ENCODE data around the gene DDX1.

DNA sequence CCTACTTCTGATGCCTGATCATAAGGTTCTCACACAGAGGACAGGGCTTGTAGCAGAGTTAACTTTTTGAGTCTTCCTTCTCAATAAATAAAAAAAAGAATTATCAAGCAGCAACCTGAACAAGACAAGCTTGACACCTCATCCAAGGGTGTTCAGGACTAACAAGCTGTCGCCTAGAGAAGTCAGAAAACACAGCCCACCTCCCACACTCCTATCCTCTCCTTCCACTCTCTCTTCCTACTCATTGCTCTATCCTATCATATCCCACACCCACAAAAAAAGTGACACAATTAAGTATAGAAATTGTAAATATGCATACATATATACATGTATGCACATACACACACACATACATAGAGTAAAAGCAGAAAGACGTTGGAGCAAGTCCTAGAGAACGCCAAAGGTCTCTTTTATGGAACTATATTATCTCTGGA is 35.9 kb upstream of the DDX1 start:
- TF ChIP-seq ZNF331 (CRISPR knock-in tag; IDR thresholded peaks at IDR 0.05; ENCODE audit: low read depth) (no peak), POLR2AphosphoS5 (IDR thresholded peaks at IDR 0.05; ENCODE audit: low read depth) (no peak), EZH2 (IDR thresholded peaks at IDR 0.05; ENCODE audit: low read depth, unreplicated experiment) (no peak), JUNB (IDR thresholded peaks at IDR 0.05; ENCODE audit: unreplicated experiment) (no peak), EZH2phosphoT487 (IDR thresholded peaks at IDR 0.05; ENCODE audit: unreplicated experiment) (no peak), CREB1 (CRISPR knock-in tag; IDR thresholded peaks at IDR 0.05; ENCODE audit: low read depth) (no peak), NANOG (IDR thresholded peaks at IDR 0.05; ENCODE audit: borderline replicate concordance) (no peak), ZNF114 (CRISPR knock-in tag; IDR thresholded peaks at IDR 0.05) (no peak)
- TF ChIP-seq, protein P1, sequence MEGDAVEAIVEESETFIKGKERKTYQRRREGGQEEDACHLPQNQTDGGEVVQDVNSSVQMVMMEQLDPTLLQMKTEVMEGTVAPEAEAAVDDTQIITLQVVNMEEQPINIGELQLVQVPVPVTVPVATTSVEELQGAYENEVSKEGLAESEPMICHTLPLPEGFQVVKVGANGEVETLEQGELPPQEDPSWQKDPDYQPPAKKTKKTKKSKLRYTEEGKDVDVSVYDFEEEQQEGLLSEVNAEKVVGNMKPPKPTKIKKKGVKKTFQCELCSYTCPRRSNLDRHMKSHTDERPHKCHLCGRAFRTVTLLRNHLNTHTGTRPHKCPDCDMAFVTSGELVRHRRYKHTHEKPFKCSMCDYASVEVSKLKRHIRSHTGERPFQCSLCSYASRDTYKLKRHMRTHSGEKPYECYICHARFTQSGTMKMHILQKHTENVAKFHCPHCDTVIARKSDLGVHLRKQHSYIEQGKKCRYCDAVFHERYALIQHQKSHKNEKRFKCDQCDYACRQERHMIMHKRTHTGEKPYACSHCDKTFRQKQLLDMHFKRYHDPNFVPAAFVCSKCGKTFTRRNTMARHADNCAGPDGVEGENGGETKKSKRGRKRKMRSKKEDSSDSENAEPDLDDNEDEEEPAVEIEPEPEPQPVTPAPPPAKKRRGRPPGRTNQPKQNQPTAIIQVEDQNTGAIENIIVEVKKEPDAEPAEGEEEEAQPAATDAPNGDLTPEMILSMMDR (conservative IDR thresholded peaks at IDR 0.05; ENCODE audit: low read depth in 2 of 2) = no peak
- TF ChIP-seq, protein P2, sequence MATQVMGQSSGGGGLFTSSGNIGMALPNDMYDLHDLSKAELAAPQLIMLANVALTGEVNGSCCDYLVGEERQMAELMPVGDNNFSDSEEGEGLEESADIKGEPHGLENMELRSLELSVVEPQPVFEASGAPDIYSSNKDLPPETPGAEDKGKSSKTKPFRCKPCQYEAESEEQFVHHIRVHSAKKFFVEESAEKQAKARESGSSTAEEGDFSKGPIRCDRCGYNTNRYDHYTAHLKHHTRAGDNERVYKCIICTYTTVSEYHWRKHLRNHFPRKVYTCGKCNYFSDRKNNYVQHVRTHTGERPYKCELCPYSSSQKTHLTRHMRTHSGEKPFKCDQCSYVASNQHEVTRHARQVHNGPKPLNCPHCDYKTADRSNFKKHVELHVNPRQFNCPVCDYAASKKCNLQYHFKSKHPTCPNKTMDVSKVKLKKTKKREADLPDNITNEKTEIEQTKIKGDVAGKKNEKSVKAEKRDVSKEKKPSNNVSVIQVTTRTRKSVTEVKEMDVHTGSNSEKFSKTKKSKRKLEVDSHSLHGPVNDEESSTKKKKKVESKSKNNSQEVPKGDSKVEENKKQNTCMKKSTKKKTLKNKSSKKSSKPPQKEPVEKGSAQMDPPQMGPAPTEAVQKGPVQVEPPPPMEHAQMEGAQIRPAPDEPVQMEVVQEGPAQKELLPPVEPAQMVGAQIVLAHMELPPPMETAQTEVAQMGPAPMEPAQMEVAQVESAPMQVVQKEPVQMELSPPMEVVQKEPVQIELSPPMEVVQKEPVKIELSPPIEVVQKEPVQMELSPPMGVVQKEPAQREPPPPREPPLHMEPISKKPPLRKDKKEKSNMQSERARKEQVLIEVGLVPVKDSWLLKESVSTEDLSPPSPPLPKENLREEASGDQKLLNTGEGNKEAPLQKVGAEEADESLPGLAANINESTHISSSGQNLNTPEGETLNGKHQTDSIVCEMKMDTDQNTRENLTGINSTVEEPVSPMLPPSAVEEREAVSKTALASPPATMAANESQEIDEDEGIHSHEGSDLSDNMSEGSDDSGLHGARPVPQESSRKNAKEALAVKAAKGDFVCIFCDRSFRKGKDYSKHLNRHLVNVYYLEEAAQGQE (IDR thresholded peaks at IDR 0.05; ENCODE audit: unreplicated experiment) = no peak
- TF ChIP-seq, protein P3, sequence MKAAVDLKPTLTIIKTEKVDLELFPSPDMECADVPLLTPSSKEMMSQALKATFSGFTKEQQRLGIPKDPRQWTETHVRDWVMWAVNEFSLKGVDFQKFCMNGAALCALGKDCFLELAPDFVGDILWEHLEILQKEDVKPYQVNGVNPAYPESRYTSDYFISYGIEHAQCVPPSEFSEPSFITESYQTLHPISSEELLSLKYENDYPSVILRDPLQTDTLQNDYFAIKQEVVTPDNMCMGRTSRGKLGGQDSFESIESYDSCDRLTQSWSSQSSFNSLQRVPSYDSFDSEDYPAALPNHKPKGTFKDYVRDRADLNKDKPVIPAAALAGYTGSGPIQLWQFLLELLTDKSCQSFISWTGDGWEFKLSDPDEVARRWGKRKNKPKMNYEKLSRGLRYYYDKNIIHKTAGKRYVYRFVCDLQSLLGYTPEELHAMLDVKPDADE (IDR thresholded peaks at IDR 0.05) = no peak
- TF ChIP-seq, protein P4, sequence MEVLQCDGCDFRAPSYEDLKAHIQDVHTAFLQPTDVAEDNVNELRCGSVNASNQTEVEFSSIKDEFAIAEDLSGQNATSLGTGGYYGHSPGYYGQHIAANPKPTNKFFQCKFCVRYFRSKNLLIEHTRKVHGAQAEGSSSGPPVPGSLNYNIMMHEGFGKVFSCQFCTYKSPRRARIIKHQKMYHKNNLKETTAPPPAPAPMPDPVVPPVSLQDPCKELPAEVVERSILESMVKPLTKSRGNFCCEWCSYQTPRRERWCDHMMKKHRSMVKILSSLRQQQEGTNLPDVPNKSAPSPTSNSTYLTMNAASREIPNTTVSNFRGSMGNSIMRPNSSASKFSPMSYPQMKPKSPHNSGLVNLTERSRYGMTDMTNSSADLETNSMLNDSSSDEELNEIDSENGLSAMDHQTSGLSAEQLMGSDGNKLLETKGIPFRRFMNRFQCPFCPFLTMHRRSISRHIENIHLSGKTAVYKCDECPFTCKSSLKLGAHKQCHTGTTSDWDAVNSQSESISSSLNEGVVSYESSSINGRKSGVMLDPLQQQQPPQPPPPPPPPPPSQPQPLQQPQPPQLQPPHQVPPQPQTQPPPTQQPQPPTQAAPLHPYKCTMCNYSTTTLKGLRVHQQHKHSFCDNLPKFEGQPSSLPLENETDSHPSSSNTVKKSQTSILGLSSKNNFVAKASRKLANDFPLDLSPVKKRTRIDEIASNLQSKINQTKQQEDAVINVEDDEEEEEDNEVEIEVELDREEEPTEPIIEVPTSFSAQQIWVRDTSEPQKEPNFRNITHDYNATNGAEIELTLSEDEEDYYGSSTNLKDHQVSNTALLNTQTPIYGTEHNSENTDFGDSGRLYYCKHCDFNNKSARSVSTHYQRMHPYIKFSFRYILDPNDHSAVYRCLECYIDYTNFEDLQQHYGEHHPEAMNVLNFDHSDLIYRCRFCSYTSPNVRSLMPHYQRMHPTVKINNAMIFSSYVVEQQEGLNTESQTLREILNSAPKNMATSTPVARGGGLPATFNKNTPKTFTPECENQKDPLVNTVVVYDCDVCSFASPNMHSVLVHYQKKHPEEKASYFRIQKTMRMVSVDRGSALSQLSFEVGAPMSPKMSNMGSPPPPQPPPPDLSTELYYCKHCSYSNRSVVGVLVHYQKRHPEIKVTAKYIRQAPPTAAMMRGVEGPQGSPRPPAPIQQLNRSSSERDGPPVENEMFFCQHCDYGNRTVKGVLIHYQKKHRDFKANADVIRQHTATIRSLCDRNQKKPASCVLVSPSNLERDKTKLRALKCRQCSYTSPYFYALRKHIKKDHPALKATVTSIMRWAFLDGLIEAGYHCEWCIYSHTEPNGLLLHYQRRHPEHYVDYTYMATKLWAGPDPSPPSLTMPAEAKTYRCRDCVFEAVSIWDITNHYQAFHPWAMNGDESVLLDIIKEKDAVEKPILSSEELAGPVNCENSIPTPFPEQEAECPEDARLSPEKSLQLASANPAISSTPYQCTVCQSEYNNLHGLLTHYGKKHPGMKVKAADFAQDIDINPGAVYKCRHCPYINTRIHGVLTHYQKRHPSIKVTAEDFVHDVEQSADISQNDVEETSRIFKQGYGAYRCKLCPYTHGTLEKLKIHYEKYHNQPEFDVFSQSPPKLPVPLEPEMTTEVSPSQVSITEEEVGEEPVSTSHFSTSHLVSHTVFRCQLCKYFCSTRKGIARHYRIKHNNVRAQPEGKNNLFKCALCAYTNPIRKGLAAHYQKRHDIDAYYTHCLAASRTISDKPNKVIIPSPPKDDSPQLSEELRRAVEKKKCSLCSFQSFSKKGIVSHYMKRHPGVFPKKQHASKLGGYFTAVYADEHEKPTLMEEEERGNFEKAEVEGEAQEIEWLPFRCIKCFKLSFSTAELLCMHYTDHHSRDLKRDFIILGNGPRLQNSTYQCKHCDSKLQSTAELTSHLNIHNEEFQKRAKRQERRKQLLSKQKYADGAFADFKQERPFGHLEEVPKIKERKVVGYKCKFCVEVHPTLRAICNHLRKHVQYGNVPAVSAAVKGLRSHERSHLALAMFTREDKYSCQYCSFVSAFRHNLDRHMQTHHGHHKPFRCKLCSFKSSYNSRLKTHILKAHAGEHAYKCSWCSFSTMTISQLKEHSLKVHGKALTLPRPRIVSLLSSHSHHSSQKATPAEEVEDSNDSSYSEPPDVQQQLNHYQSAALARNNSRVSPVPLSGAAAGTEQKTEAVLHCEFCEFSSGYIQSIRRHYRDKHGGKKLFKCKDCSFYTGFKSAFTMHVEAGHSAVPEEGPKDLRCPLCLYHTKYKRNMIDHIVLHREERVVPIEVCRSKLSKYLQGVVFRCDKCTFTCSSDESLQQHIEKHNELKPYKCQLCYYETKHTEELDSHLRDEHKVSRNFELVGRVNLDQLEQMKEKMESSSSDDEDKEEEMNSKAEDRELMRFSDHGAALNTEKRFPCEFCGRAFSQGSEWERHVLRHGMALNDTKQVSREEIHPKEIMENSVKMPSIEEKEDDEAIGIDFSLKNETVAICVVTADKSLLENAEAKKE (CRISPR knock-in tag; IDR thresholded peaks at IDR 0.05) = no peak

Data from GM23338 (cell line).